ENCODE measurements around the gene VSTM2L.

VSTM2L gene

GRCh38 chr20:37968841-37969401 is 66.0 kb downstream of the VSTM2L start:
- no peak for TF ChIP-seq CTCF (IDR thresholded peaks at IDR 0.05; ENCODE audit: low read depth, low read length, missing control alignments)
- H3K27ac ChIP-seq = no peak overlapping the region
- peaks cover 6% of the 10 kb centered on the region for H3K27me3 ChIP-seq (replicated peaks)
- H3K4me3 ChIP-seq (ENCODE audit: low read depth, low read length) = no peak overlapping the region
- DNase-seq = peak; percentile 21
- H3K36me3 ChIP-seq (replicated peaks) = no peaks in the 10 kb centered on the region
- in situ Hi-C loops (cut with HindIII; ENCODE audit: low pct_ligation_motif_present, low sequenced_read_pairs) = no loop called here

DNA sequence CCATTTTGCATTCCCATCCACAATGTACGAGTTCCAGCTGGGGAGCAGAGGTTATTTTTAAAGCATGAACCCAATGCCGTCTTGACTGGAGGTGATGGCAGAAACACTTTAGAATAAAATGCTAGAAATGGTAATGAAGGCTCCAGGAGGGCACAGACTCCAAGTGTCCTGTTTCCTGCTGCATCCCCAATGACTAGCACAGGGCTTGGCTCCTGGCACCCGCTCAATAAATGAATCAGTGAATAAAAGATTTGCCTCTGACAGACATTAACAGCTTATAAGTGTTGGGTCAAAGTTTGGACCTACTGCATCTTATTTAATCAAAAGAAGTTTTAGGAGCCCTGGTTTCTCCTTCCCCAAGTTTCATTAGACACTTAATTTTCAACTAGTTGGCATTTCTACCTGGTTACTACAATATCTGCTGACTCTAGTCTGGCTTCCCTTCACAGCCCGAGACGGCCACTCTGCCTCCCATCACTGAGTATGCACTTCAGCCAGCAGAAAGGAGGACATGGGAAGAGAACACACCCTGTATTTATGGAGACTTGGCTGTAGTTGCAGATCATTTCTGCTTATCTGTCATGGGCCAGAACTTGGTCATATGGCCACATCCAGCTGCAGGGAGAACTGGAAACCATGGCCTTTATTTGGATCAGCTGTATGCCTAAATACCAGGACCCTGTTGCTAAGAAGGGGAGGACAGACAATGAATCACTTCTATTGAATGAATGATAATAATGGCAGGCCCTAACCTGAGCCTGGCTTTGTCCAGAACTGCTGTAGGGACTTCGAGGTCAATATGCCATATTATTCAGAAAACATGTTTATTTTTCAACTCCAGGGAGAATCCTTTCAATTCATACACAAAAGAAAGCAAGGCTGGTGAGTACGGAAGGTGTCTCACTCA is 67.3 kb downstream of the VSTM2L start:
- in situ Hi-C loops (cut with HindIII; ENCODE audit: low pct_ligation_motif_present, low sequenced_read_pairs) = no loop called here
- no peak overlapping the region for H3K27ac ChIP-seq
- H3K27me3 ChIP-seq (replicated peaks) = peaks cover 1% of the 10 kb centered on the region
- H3K4me3 ChIP-seq (ENCODE audit: low read depth, low read length) = no peak overlapping the region
- no peaks in the 10 kb centered on the region for H3K36me3 ChIP-seq (replicated peaks)
- TF ChIP-seq CTCF (IDR thresholded peaks at IDR 0.05; ENCODE audit: low read depth, low read length, missing control alignments) = no peak
- no peak for DNase-seq

DNA sequence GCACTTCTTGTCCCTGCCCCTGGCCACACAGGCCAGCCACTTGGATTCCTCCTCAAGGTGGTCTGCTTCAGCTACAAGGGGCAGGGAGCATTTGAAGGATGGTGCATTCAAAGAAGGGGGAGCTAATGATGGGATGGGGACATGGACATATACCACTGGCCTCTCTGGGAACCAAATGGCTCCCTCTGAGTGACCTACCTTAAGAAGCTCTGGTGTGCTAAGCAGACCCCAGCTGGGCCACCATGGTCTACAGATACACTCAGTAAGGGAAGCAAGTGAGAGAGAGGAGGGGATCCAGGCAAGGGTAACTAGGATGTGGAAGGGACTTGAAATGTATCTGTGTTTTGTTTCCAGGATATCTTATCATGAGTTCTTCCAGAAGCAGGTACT is 67.9 kb downstream of the VSTM2L start:
- Histone ChIP-seq H3K27ac (no peak overlapping the region), H3K4me3 (ENCODE audit: low read depth, low read length) (no peak overlapping the region)
- no peak for TF ChIP-seq CTCF (IDR thresholded peaks at IDR 0.05; ENCODE audit: low read depth, low read length, missing control alignments)

GRCh38 chr20:37971561-37972127 is 68.7 kb downstream of the VSTM2L start:
- Histone ChIP-seq H3K27me3 (replicated peaks) (peaks cover 1% of the 10 kb centered on the region), H3K27ac (no peak overlapping the region), H3K4me3 (ENCODE audit: low read depth, low read length) (no peak overlapping the region), H3K36me3 (replicated peaks) (no peaks in the 10 kb centered on the region)
- DNase-seq = no peak
- TF ChIP-seq CTCF (IDR thresholded peaks at IDR 0.05; ENCODE audit: low read depth, low read length, missing control alignments) = no peak
- in situ Hi-C loops (cut with HindIII; ENCODE audit: low pct_ligation_motif_present, low sequenced_read_pairs) = no loop called here

More for the DNA sequence above, 67.9 kb downstream of the VSTM2L start:
- H3K27me3 ChIP-seq (replicated peaks) = peaks cover 1% of the 10 kb centered on the region
- in situ Hi-C loops (cut with HindIII; ENCODE audit: low pct_ligation_motif_present, low sequenced_read_pairs) = no loop called here
- H3K36me3 ChIP-seq (replicated peaks) = no peaks in the 10 kb centered on the region
- DNase-seq = no peak

DNA sequence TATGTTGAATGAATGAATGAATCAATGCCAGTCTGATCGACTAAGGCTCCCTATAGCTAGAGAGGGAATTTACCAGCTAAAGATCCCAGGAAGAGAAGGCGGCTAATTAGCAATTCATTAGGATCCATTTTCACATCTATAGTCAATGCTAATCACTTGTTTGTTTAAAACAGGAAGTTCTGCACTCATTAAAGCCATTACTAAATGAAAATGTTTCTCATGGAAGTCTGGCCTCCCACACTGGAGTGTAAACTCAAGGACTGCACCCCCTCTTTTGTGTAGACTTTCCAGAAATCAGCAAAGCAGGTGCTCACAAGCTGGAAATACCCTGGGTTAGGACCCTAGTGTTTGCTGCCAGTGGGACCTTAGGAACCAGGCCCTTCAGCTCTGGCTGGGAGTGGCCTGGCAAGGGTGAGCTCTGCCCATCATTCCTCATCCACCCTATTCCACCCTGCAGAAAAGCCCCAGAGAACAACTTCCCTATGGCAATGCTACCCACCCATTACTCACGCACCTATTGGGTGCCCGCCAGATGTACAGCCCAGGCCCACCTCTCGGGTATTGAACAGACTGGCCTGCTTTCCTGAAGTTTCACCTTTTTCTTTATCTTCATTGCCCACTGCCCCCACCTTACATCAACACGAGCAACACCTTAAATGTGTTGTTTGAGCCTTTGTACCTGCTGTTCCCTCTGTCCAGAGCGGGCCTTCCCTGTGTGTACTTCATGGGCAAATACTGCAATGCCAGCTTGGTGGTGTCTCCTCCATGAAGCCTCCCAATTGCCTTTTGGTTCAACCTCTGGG is 69.5 kb downstream of the VSTM2L start:
- TF ChIP-seq CTCF (IDR thresholded peaks at IDR 0.05; ENCODE audit: low read depth, low read length, missing control alignments) = no peak
- Histone ChIP-seq H3K27me3 (replicated peaks) (peaks cover 1% of the 10 kb centered on the region), H3K4me3 (ENCODE audit: low read depth, low read length) (no peak overlapping the region), H3K36me3 (replicated peaks) (no peaks in the 10 kb centered on the region), H3K27ac (no peak overlapping the region)
- in situ Hi-C loops (cut with HindIII; ENCODE audit: low pct_ligation_motif_present, low sequenced_read_pairs) = no loop called here
- DNase-seq = no peak
